ENCODE measurements around the gene HSPB2.
A peak's percentile ranks its signal among the peaks of the same experiment; 100 is the strongest.

HSPB2 gene

GRCh38 chr11:111938687-111939160 lies 26.2 kb downstream of the HSPB2 start:
- peak; percentile 15 for DNase-seq (ENCODE audit: low spot score)

- DNase-seq (ENCODE audit: low spot score), result peak; percentile 78
These were observed 27.5 kb downstream of the HSPB2 start for GRCh38 chr11:111939836-111940604.

DNA sequence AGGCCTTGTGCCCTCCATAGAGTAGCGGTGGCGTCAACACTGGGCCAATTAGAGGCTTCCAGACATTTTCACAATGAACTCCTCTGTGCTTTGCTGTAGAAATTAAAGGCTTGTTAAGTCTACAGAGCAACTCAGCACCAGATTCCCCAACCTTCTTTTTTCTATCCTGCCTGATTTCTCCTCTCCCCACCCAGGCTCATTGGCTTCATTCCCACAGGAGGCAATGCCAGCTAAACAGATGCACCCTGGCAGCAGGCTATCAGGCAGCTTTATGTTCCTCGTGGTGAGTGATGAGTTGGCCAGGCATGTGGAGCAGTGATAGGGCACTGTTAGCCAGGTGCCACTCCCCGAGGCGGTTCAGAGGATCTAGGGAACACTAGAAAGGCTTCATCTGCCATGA lies 29.4 kb downstream of the HSPB2 start:
- no peak for DNase-seq (ENCODE audit: low spot score)

DNA sequence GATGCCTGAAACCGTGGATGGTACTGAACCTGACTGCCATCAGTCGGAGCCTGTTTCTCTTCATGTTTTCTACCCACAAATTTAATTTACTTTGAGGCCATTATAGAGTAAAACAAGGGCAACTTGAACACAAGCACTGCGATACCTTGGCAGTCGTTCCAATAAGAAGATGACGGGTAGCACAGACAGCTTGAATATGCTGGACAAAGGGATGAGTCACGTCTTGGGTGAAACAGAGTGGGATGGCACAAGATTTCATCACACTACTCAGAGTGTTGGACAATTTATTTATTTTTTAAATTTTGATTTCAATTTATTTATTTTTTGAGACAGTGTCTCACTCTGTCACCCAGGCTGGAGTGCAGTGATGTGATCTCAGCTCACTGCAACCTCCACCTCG lies 30.3 kb downstream of the HSPB2 start:
- DNase-seq (ENCODE audit: low spot score), result no peak

DNA sequence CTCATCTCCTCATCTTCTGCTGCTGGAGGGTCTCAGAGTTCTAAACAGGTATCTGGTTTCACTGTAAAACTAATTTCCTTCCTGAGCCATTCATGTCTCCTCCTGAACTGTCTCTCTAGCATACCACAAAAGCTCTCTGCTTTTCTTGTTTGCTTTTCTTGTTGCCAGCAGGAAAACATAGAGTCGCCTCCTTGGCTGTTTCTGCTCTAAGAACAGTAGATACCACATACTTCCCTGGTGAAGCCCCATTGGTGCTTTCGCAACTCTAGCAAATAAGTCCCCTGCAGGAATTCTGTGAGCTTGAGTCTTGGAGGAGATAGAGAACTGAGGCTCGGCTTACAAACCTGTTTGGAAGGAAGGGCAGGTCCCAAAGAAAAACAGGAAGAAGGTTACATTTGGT lies 31.6 kb downstream of the HSPB2 start:
- DNase-seq (ENCODE audit: low spot score), result no peak

DNA sequence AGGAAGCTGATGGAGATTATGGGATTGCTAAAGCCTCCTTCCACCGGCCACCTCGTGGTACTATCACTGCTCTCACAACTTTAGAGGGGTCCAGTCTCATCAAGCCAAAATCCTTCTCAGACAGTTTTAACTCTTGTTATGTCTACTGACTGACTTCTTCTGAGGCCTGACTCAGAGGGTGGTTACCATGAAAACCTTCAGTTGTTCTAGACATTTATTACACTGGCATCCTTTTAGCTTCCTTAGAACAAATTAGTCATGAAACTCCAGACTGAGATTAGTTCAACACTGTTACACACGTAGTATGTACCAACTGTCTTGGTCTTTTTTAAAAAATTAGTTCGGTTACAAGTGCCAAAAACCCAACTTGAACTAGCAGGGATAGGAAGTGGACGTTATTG lies 32.1 kb downstream of the HSPB2 start:
- DNase-seq (ENCODE audit: low spot score), result peak; percentile 27

- no peak for DNase-seq (ENCODE audit: low spot score)
These were observed 32.7 kb downstream of the HSPB2 start for GRCh38 chr11:111945198-111945597.

DNA sequence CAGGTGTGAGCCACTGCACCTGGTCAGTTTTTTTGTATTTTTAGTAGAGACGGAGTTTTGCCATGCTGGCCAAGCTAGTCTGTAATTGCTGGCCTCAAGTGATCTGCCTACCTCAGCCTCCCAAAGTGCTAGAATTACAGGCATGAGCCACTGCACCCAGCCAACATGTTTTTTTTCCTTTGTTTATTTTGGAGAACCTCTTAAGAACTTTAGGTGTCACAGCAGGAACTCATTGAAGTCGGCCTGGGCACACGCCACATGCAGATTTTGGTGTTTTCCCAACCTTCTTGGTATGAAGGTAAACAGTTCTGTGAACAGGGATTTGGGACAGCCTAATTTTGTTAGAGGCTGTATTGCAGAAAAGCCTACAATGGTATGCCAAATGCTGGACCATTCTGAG lies 34.0 kb downstream of the HSPB2 start:
- no peak for DNase-seq (ENCODE audit: low spot score)

DNA sequence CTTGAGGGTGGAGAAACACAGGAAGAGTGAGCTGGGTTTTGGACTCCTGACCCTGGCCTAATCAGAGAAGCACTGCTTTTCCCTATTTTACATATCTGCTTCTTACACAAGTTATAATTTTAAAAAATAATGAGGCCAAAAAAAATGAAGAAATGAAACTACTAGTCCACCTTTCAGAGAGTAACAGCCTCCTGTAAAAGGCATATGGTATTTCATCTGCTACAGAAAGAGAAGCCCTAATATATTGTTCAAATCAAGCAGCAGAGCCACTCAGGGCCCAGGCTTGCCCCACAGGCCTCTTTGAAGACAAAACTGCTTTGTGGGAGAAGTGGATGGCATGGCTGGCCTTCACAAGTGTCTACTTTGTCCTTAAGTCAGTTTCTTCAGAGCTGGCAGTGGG lies 34.6 kb downstream of the HSPB2 start:
- DNase-seq (ENCODE audit: low spot score), result no peak

DNA sequence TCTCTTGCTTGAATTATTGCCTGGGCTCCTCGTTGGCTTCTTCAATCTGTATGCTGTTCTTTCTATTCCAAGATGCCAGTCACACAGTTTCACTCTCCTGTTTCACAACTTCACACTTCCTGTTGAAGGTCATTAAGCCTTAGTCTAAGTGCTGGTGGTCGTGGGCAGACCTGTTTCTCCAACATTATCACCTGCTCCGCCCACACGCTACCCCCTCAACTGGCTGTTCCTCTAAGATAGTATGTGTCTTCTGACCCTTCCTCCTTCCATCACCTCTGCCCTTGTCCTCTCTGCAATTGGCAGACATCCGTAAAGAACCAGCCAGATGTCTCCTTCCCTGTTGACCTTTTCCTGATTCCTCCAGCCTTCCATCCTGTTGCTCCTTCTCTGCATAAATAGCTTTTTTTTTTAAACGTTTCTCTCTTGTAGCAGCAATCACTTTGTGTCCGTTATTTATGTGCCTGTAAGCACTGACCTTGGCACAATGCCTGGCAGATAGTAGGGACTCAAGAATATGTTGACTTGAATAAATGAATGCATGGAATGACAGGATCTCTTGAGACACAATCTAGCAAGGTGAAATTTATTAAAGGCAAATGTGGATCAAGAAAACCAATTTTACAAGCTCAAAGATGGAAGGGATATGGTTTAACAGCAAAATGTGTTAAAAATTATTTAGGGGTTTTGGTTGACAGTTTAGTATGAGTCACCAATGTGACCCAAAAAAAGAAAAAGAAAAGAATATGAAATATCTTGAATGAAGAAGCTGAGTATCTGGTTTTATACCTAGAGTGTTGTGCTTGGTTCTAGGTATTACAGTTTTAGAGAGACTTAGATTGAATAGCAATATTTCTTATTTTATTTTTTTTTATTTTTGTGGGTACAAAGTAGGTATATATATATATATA lies 37.2 kb downstream of the HSPB2 start:
- DNase-seq (ENCODE audit: low spot score), result no peak

GRCh38 chr11:111951565-111951964 lies 39.0 kb downstream of the HSPB2 start:
- DNase-seq (ENCODE audit: low spot score), result no peak

GRCh38 chr11:111954154-111954553 lies 41.6 kb downstream of the HSPB2 start:
- DNase-seq (ENCODE audit: low spot score), result no peak

GRCh38 chr11:111957663-111958444 lies 45.3 kb downstream of the HSPB2 start:
- no peak for DNase-seq (ENCODE audit: low spot score)

DNA sequence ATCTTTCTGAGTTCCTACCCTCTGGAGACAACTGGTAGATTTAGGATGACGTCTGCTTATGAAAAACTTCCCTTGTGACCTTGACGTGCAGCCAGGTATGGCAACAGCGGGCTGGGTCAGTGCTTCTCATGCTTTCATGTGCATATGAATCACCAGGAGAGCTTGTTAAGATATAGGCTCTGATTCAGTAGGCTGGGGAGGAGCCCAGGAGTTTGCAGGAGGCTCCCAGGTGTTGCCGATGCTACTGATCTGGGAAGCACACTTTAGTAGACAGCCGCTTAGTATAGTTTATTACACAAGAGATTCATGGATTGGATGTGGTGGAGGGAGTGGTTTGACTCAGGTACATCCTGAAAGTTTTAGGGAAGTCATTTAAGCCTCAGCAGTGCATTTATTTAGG lies 48.4 kb downstream of the HSPB2 start:
- DNase-seq (ENCODE audit: low spot score), result no peak

DNA sequence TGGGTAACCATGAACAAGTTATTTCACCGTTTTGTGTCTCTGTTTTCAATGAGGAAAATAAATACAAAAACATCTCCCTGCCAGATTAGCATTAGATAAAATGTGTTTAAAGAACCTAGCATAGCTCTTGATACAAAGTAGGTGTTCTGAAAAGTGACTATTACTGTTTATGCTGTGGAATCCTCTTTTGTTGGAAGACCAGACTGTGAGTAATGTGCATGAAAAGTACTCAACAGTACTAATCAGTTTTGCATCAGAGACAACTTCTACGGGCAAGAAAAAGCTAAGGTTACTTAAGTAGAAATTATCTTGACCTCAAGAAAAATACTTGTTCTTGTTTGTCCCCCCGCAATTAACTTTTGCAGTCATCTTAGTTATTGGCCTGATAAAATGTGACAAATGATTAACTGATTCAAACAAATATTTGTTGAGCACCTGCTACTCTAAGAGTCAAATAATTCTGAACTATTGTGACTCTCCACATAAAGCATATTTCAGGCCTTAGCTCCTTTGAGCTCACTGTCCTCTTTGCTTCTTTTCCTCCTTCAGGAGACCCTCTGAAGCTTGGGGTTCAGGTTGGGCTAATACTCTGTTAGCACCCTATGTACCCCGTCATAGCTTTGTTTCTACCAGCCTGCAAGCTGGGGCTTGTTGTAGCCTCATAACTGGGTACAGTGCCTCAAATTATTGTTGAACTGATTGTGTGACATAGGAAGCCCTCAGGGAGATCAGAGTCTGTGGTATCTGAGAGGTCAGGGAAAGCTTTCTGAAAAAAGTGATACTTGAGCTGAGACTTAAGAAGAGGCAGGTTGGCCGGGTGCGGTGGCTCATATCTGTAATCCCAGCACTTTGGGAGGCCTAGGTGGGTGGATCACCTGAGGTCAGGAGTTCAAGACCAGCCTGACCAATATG lies 49.1 kb downstream of the HSPB2 start:
- no peak for DNase-seq (ENCODE audit: low spot score)
